HG02840 (cell line): Measurements from ENCODE around the gene RBFA.

Experiments used
- ATAC-seq: cut with Tn5 transposase; IDR thresholded peaks from one replicate; pipeline ENCODE4 v1.9.1; 2021; ENCODE audit warnings: mild to moderate bottlenecking, moderate library complexity, moderate number of reproducible peaks; ENCODE audit not compliant: unreplicated experiment, low FRiP score

RBFA gene

DNA sequence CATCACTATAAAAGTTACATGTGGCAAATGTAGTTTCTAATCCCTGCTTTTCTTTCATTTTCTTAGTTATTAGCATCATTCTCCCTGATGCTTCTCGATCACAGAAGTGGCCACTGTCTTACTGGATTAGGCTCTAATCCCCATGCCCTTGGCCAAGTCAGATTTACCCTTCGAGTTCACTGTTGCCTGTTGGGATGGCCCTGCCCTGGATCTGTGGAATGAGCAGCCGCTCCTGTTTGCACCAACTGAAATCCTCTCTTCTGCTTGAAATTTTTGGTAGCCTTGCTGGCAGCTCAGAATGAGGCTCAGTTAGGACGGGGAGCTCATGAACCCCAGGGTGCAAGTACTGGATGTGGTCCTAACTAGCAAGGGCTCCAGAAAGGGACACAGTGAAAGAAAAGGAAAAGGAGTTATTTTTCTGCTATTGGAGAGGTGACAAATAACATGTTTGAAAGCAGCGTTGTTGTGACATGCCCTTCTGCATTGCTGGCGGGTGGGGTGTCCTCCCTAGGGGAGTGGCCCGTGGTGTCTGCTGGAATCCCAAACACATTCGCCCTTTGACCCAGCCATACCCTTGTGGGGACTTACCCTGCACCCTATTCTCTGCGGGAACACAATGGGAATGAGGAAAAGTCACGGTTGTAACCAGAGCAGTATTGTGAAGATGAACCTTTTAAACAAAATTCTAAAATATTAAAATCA lies 34.5 kb downstream of the RBFA start:
- no peak for ATAC-seq

DNA sequence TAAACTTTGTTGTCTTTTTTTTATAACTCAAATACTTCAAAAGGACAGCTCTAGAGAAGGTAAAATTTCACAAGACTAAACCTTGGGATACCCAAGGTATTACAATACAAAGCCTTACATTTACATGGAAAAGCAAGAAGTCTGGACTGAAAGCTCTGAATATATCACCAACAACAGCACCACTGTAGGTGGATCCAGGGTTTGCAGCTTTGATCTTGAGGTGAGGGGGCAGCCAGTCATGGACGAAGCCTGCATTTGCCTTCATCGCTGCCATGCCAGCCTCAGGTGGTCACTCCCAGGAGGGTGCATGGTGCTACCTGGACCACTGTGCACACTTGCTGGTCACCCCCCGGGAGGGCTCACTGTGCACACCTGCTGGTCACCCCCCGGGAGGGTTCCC lies 36.6 kb downstream of the RBFA start:
- ATAC-seq: no peak

DNA sequence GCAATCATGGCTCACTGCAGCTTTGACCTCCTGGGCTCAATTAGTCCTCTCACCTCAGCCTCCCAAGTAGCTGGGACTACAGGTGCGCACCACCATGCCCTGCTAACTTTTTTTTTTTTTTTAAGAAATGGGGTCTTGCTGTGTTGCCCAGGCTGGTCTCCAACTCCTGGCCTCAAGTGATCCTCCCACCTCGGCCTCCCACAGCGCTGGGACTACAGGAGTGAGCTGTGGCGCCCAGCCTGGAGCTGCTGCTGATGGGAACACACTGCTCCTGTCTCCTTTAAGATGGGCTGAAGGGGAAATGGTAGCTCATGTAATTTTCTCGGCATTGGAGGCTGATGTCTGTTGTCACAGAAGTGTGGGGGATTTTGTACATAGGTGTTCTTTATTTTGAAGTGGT lies 39.9 kb downstream of the RBFA start:
- ATAC-seq: no peak

DNA sequence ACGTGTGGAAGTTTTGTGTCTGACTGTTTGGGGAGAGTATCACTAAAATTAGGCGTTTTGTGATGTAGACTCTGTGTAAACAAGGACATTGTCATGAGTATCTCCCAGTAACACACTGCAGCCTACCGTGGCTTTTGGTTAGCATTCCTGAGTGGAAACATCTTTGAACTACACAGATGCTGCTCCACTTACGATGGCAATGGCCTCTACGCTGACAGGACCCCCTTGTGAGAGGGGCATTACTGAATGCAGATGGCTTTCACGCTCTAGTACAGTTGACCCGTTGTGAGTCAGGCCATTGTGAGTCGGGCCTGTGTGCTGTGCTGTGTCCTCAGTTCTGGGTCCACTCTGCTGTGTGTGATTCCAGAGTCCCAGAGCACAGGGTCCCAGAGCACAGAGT lies 40.5 kb downstream of the RBFA start:
- no peak for ATAC-seq

DNA sequence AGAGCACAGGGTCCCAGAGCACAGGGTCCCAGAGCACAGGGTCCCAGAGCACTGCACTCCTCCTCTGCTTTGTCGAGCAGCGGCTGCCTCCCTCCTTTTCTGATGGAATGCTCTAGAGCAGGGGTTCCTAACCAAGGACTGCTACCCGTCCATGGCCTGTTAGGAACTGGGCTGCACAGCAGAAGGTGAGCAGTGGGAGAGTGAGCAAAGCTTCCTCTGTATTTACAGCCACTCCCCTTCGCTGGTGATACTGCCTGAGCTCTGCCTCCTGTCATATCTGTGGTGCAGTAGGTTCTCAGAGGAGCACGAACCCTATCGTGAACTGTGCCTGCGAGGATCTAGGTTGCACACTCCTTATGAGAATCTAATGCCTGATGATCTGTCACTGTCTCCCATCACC lies 41.7 kb downstream of the RBFA start:
- no peak for ATAC-seq

DNA sequence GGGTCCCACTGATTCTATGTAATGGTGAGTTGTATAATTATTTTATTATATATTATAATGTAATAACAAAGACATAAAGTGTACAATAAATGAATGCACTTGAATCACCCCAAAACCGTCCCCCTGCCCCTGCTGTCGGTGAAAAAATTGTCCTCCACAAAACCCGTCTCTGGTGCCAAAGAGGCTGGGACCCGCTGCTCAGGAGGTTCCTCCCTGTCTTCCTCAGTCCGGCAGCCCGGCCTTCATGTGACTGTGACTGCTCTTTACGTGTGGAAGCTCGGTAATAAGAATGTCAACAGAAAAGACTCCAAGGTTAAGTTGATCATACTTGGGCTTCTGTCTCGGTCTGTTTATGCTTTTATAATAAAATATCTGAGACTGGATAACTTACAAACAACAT lies 42.1 kb downstream of the RBFA start:
- no peak for ATAC-seq

DNA sequence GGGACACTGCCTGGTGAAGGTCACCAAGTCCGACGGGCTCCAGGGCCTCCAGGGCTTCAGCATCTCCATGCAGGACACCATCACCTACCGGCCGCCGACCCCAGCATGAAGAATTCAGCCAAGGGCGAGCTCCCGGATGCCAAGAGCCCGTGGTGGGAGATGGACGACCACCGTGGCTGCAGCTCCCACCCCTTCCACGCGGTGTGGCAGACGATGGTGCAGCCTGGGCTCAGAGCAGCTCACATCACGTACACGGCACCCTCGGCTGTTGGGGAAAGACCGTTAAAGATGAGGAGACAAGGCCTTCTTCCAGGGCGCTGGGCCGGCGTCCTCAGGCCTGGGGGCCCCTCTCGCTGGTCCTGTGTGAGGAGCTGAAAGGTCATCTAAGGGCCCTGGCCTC lies 43.6 kb downstream of the RBFA start:
- ATAC-seq: no peak
